GM18909 (cell line): ENCODE measurements around the gene ANKRD23.

ENCODE experiments used
- ATAC-seq: cut with Tn5 transposase; IDR thresholded peaks from one replicate; pipeline ENCODE4 v1.9.1; 2021; ENCODE audit warnings: mild to moderate bottlenecking; ENCODE audit not compliant: unreplicated experiment, poor library complexity

The ANKRD23 gene

DNA sequence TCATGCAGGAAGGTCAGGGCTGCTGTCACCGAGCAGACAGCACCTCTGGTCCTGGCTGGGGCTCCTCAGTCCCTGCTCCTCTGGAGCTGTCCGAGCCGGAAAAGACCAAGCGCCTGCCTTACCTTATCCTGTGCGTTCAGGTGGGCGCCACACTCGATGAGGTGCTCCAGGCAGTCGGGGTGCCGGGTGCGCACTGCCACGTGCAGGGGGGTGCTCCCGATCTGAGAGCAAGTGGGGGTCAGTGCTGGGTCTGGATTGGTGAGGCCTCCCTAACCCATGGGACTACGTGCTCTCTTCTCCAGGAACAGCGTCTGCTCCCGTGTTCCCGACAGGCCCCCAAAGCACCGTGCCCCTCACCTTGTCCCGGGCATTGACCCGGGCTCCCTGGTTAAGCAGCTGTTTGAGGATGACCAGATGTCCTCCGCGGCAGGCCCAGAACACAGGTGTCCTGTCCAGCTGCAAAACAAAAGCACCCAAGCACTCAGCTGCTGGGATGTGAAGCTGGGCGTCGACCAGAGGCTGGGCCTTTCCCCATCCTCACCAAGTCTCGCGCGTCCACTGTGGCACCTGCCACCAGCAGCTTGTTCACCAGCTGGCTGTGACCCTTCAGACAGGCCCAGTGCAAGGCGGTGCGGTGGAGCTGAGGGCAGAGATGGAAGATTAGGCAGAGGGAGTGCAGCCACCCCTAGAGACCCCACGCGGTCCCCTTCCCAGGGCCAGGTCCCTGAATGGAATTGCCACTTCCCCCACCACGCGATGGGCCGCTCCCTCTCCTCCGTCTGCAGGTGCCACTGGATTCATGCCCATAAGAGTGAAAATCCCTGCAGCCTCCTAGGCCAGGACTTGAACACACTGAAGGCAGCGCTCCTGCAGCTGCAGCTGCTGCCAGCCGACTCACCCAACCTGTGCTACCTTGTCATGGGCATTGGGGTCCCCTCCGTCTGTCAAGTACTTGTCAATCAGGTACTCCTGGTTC lies 3.7 kb downstream of the ANKRD23 start:
- ATAC-seq = no peak

GRCh38 chr2:96839293-96839874 lies 4.4 kb downstream of the ANKRD23 start:
- peak; percentile 74 for ATAC-seq

GRCh38 chr2:96838345-96839292 lies 5.2 kb downstream of the ANKRD23 start:
- peak; percentile 5 for ATAC-seq

DNA sequence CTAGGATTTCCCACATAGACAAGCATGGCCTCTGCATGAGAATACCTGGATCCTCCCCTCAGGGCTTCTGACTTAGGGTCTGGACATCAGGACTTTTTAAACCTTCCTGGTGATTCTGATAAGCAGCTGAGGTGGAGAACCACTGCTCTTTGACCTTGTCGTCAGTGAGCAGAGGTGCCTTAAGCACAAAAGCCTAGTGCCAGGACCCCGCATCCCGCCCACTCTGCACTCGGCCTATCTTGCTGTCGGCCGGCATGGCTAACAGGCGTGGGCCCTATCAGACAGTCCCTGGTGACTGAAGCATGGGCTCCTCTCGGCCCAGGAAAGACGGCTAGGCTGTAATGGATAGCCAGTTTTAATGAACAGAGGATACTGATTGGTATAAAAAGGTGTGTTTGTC lies 6.2 kb downstream of the ANKRD23 start:
- ATAC-seq = no peak

GRCh38 chr2:96835830-96836229 lies 8.0 kb downstream of the ANKRD23 start:
- ATAC-seq = no peak

DNA sequence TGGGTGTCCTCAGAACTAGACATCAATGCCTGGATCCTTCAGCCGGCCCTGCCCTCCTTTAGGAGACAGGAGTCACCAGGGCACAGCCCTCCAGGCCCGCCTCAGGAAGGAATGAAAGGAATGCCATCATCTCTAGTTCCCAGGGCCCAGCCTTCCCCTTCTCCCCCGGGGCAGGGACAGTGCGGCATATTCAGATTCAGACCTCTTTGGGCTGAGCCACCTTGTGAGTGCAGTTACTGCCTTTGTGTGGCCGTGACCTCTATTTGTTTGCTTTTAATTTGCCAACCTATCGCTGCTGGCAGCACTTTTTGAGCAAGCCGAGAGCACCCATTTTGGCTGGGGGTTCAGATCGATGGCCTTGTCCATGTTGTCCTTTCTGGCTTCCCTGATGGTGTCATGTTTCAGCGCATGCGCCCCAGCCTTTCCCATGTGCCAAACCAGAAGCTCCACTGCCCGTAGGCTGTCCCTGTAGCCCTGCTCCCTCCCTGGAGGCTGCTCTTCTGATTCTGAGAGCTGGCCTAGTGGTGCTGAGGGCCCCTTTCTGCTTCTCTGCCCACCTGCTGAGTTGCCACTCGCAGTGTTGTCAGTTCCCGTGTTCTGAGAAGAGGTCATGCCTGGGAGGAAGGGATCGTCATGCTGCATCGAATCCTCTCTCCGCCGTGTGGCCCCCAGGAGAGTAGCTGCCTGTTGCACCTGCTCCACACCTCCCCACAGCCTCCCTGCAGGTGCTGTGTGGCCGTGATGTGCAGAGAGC lies 10.9 kb downstream of the ANKRD23 start:
- ATAC-seq = no peak

GRCh38 chr2:96832408-96832753 lies 11.4 kb downstream of the ANKRD23 start:
- no peak for ATAC-seq

DNA sequence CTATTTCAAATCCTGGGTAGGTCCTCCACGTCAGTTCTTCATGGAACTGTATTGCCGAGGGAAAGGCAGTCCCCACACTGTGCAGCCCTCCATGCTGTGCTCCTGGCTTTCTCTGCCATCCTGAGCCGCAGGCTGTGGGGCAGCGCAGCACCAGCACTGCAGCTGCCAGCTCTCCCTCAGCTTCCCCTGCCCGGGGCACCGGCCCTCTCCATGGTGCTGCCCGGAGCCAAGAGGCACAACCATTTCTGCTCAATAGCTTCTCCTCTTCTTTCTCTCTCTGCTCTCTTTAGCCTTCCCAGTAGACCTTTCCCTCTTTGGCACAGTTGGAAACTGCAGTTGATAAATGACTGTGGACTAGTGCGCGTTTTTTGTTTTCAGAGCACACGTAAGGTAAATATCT lies 12.1 kb downstream of the ANKRD23 start:
- ATAC-seq = no peak

- no peak for ATAC-seq
Observed at GRCh38 chr2:96830044-96830562, 13.7 kb downstream of the ANKRD23 start.

GRCh38 chr2:96828874-96829273 lies 14.9 kb downstream of the ANKRD23 start:
- no peak for ATAC-seq

GRCh38 chr2:96828436-96828835 lies 15.4 kb downstream of the ANKRD23 start:
- ATAC-seq = no peak

- ATAC-seq = no peak
Observed at GRCh38 chr2:96826546-96827278, 17.1 kb downstream of the ANKRD23 start.

DNA sequence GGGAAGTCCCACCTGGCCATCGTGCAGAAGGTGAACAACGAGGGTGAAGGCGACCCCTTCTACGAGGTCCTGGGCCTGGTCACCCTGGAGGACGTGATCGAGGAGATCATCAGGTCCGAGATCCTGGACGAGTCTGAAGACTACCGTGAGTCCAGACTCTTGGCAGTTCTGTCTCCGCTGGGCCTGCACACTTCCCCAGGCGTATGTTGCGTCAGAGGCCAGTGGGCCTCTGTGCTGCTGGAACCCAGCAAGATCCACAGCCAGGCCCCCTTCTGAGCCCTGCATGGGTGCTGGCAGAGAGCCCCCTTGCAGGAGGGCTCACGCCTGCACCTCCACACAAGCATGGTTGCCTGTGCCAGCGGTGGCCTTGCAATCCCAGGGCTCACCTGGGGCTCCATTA lies 18.8 kb downstream of the ANKRD23 start:
- ATAC-seq = no peak

DNA sequence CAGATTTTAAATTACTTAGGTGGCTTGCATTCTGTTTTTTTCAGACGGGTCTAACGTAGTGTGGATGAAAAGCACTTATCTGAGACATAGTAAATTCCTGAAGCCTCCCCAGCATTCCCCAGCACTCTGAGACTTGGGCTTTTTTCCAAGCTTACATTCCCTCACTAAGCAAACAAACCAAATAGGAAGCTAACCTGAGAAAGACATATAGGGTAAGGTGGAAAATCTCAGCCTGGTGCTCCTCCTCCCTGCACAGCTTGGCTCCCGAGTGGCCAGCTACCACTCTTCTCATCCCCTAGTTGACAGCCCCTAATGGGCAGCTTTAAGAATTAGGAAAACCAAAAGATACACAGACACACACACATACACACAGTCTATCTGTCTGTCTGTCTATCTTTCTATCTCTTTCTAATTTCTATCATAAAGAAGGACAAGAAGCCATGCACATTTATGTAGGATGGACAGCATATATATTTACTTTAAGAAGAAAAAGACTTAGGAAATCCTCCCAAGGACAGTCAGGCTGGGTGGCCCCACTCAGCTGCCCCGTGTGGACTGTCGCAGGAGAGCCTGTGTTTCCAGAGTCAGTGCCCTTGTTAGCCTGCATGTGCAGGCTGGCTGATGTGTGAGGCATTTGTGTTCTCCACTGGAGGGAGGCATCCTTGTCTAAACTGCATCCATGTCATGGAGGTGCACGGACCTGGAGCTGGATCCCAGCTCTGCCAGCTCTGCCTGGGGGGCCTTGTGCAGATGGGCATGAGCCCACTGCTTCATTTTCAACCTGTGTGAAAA lies 19.5 kb downstream of the ANKRD23 start:
- ATAC-seq = no peak

DNA sequence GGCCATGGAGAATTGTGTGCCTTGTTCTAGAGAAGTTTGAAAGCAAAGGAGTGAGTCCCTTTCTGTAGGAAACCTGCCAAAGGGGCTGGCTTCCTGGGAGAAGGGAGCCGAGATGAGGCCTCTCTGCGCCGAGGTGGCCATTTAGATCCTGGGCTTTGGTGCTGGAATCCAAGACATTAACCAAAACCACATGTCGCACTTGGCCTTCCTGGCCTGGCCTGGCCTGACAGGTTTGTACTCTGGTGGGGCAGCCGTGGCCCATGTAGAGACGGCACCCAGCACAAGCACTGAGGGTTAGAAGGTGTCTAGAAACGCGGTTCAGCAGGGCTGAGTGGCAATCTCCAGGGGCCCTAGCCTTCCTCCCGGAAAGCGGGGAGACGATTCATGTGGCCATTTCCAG lies 20.6 kb downstream of the ANKRD23 start:
- ATAC-seq = no peak

- no peak for ATAC-seq
Observed at GRCh38 chr2:96822786-96823185, 21.0 kb downstream of the ANKRD23 start.

- ATAC-seq = no peak
Observed at GRCh38 chr2:96821113-96821675, 22.6 kb downstream of the ANKRD23 start.

DNA sequence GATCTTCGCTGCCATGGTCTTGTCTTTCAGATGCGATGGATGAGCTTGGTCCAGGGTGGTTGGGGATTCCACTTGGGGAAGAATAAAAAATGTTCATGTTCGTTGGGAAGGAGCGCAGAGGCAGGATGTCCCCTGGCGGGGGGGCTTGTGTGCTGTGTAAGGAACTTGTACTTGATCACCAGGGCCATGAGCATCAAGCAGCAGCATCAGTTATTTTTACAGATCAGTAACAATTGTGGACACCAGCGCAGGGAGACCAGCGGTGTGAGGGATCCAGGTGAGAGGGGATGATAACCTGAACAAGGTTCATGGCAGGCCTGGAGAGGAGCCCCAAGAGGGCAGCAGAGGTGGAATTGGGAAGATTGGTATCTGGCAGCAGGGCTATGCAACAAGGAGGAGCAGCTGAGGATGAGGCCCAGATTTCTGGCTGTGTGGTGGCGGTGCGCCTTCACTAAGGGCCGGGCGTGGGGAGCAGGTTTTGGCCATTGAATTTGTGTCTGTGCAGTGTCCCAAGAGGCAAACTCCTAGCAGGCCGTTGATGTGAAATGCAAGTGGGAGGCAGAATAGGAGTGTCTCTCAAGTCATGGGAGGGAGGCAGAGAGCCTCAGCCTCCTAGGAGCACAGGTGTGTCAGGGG lies 23.8 kb downstream of the ANKRD23 start:
- ATAC-seq = no peak
